HG03280 (cell line): Measurements from ENCODE around the gene CFD.
A peak's percentile ranks its signal among the peaks of the same experiment; 100 is the strongest.
"Not testable (repeated sequence)": the region's sequence is repeated elsewhere in the genome, so short reads cannot be mapped to it uniquely, and the experiment has no call there.

Source experiments
- ATAC-seq: cut with Tn5 transposase; IDR thresholded peaks from one replicate; pipeline ENCODE4 v1.9.1; 2021; ENCODE audit warnings: mild to moderate bottlenecking, moderate library complexity; ENCODE audit not compliant: unreplicated experiment

Gene CFD

GRCh38 chr19:887599-887998 is 28.1 kb downstream of the CFD start:
- ATAC-seq, result no peak

DNA sequence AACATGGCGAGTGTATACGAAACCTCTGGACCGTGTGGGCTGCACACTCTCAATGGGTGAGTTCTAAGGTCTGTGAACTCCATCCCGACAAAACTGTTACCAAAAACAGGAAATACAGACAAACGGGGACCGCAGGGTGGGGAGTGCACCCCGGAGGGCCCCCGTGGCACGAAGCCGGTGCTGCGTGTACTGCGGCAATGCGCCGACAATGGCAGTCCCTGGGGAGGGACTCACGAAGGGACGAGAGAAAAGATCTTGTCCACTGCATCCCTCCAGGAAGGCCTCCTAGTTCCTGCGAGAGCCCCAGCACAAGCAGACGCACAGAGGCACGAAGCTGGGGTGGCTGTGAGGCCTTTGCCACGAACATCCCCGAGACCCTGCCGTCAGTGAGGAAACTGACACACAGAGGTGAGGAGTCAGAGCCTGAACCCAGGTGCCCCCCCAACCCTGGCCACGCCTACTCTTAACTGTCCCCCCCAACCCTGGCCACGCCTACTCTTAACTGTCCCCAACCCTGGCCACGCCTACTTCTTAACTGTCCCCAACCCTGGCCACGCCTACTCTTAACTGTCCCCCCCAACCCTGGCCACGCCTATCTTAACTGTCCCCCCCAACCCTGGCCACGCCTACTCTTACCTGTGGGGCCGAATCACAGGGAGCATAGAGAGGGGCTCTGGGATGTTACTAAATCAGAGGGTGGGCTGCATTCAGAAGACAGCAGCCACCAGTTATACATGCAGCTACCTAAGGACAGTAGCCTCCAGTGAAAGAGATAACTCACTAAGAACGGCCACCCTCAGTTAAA is 29.3 kb downstream of the CFD start:
- no peak for ATAC-seq

- no peak for ATAC-seq
Observed at GRCh38 chr19:889662-890295, 30.3 kb downstream of the CFD start.

DNA sequence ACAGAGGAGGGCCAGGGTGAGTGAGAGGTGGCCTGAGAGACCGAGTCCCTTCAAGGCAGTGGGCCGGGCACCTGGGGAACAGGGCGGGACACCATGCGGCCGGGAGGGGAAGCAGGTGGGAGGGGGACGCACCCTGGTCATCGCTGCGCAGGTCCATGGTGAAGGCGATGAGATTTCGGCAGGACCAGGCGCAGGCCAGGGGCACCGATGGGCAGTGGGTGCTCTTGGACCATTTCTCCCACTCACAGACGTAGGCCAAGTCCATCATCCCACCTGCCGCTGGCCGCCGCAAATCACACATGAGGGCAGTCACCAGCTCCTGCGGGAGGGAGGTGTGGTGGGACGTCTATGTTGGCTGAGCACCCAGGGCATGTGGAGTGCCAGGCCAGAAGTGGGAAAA is 31.4 kb downstream of the CFD start:
- no peak for ATAC-seq

DNA sequence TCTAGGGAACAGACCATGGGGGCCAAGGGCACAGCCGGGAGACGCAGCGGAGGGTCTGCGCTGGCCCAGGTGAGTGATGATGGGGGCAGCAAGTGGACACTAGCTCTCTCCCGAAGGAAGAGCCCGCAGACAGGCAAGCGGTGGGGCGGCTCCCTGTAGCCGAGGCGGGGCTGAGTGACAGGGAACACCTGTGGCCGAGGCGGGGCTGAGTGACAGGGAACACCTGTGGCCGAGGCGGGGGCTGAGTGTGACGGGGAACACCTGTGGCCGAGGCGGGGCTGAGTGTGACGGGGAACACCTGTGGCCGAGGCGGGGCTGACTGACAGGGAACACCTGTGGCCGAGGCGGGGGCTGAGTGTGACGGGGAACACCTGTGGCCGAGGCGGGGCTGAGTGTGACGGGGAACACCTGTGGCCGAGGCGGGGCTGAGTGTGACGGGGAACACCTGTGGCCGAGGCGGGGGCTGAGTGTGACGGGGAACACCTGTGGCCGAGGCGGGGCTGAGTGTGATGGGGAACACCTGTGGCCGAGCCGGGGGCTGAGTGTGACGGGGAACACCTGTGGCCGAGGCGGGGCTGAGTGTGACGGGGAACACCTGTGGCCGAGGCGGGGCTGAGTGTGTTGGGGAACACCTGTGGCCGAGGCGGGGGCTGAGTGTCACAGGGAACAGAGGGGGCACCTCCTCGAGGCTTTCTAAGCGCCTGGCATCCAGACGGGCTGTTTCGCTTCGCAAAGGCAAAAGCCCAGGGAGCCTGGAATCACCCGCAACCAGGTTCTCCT is 32.1 kb downstream of the CFD start:
- not testable (repeated sequence) for ATAC-seq

GRCh38 chr19:892243-892893 is 32.9 kb downstream of the CFD start:
- ATAC-seq, result no peak

GRCh38 chr19:892894-893689 is 33.6 kb downstream of the CFD start, which contains the start of the genes MED16 and RNU6-9:
Gene MED16 (minus strand): TSS chr19:893187. CDS start chr19:891131, 2,056 bp downstream.
Gene RNU6-9 (plus strand): TSS chr19:893484.
- ATAC-seq, result peak; percentile 89

DNA sequence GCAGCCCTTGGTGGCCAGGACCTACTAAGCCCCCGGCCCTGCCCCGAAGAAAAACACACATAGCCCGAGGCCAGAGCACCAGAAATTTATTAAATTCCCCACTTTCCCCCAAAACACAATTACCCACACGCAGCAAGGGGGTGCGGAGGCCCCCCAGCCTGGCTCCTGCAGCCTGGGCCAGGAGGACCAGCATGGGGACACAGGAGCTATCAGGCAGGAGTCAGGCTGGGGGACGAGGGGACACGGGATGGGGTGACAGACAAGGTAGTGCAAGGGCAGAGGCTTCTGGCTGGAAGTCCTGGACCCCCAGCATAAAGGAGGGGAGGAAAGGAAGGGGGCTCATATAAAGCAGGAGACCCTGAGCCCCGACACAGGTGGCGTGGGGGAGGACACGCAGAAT is 37.0 kb downstream of the CFD start:
- ATAC-seq, result no peak

GRCh38 chr19:896999-897398 is 37.5 kb downstream of the CFD start:
- no peak for ATAC-seq

DNA sequence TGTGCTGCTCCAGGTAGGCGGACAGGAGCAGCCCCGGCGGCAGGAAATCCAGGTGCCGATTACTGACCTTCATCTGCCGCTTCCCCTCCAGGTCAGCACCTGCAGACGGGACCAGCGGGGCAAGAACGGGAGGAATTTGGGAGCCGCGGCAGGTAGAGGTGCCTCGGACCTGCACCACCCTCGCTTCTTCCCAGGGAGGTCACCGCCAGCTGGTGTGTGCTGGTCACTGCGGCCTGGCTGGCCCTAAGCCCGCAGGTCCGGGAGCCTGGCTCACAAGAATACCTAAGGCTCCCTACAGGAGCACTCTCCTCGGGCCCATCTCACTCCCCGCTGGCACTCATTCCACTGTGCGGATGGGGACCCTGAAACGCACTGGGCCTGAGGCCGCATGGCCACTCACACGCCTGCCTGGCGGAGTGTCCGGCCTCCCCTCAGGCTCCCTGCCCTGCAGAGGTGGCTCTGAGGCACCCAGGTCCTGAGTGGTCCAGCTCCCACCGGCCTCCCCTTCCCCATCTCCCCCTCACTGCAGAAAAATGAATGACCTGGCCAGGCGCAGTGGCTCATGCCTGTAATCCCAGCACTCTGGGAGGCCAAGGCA is 38.1 kb downstream of the CFD start:
- ATAC-seq, result no peak

- ATAC-seq, result no peak
Observed at GRCh38 chr19:898663-899062, 39.2 kb downstream of the CFD start.

GRCh38 chr19:899336-900042 is 40.0 kb downstream of the CFD start:
- ATAC-seq, result no peak

DNA sequence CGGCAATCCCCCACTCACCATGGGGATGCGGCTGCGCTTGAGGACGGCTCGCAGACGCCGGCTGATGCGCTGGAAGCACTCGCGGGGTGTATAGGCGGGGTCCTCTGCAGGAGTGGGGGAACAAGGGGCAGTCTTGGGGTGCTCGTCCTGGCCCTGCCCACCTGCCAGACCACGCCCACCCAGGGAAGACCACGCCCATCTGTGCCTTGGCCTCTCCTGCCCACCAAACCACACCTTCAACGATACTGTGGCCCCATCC is 40.5 kb downstream of the CFD start:
- ATAC-seq, result no peak

- ATAC-seq, result no peak
Observed at GRCh38 chr19:900302-901111, 41.0 kb downstream of the CFD start.

DNA sequence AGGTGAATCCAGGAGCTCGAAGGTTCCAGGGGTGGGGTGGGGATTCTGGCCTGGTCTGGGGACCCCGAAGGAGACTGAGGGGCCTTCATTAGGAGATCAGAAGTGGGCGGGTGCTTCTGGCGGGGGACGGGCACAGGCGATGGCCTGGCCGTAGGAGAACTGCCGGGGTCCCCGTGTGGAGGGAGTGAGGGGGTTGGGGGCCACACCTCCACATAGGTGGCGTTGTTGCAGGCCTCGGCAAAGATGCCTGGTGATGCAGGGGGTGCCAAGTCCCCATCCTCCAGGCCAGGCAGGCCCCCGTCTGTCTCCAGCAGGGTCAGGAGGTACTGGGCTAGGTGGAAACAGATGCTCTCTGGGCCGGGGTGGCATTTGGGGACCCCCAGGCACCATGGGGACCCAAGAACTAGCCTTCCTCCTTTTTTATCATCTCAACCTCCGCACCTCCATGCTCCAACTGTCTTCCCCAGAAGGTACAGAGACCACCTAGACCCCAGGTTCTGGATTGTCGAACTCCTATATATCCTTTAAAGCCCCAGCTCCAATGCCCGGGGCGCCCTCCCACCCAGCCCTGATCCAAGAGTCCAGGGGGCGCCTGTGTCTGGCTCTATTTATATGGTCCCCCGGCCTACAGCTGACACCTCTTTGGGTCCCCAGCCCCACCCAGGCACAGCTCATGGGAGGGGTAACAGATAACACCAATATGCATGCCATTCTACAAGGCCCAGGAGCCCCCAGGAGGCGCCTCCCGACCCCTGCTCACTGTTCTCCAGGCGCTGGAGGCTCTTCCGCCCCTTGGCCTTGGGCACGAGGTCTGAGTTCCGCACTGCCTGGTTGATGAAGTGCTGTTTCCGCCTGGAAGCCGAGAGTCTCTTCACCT is 42.0 kb downstream of the CFD start:
- ATAC-seq, result no peak

- no peak for ATAC-seq
Observed at GRCh38 chr19:902093-902370, 42.6 kb downstream of the CFD start.

DNA sequence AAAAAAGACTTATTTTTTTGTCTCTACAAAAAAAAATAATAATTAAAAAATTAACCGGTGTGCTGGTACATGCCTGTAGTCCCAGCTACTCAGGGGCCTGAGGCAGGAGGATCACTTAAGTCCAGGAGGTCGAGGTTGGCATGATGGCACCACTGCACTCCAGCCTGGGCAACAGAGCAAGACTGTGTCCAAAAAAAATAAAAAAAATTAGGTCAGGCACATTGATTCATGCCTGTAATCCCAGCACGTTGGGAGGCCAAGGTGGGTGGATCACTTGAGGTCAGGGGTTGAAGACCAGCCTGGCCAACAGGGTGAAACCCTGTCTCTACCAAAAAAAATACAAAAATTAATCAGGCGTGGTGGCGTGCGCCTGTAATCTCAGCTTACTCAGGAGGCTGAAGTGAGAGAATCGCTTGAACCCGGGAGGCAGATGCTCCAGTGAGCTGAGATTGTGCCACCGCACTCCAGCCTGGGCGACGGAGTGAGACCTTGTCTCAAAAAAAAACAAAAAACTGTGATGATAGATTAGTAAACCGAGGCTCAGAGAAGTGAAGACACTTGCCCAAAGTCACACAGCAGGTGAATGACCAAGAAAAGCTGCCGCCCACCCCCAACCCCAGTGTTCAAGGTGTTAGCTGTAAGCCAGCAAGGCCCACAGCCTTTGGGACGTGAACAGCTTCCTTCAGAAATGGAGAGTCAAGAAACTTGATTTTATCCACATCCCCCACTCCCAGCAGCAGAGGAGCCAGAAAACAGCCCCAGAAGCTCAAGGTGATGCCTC is 43.2 kb downstream of the CFD start:
- ATAC-seq, result no peak
